GM23338 (cell line): ENCODE results near the gene TCF3.

ENCODE experiments used
- CTCF ChIP-seq, 2 experiments: fragments of 200-600 bp in 1 of 2; sonication (generic) in 1 of 2; conservative IDR thresholded peaks; 2 replicates each; pipeline versions ENCODE4 v1.5.1 to v1.6.1; 2016 to 2017; ENCODE audit warnings: antibody characterized with exemption in 2 of 2, low read depth in 2 of 2, mild to moderate bottlenecking in 2 of 2, moderate library complexity in 1 of 2
- POLR2AphosphoS5 ChIP-seq: IDR thresholded peaks from 2 replicates; pipeline ENCODE4 v1.6.1; 2016; ENCODE audit warnings: antibody characterized with exemption, low read depth
- ZNF331 ChIP-seq: fragments of 250-450 bp; sonication (Bioruptor Pico); IDR thresholded peaks from 2 replicates; pipeline ENCODE4 v1.5.0; 2020; ENCODE audit warnings: low read depth, mild to moderate bottlenecking, moderate library complexity

- TF ChIP-seq CTCF (conservative IDR thresholded peaks at IDR 0.05; ENCODE audit: low read depth in 2 of 2) (no peak), POLR2AphosphoS5 (no peak), ZNF331 (CRISPR knock-in tag) (no peak)
Measured at GRCh38 chr19:1676351-1677266, 24.2 kb upstream of the TCF3 start.
